ENCODE measurements around the gene FAM240B. TPM values are rescaled to one million over a fixed set of nuclear protein-coding genes. Genes with fewer than 3 reads are reported as not detected.

FAM240B gene
- total RNA-seq (2014; rRNA removed) (not detected in 2 replicates), Bru-seq, nascent RNA (not detected), BruChase-seq, experiment 1, labeled RNA remaining after a 6-hour chase (not detected), BruChase-seq, experiment 2, labeled RNA remaining after a 2-hour chase (not detected)
- long read RNA-seq, result 0 reads

DNA sequence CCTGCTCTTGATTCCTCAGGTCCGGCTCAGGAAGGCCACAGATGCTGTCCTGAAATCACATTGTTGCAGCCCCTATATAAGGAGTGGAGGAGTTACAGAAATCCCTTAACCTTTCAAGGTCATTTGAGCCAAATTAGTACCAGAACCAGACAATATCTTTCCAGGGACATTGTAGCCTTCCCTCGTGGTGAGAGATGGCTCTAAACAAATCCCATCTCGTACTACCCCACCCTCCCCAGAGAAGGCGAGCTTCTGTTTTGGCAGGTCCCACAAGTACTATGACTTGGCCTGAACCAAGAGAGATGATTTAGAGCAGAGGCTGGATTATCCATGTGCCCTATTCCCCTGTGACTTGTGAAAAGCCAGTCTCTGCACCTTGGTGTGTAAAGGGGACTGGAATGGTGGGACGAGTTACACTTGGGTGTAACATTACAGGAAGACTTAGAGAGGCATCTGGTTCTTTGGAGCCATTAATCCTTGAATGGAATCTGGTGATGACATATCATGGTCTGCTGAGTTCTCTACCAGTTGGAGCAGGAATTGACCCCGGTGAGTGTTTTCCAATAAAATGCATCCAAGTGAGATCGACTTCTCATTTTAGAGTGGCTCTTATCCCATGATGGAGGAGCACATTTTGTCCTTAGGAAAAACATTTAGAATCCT, at the start of gene FAM240B:
Gene FAM240B, minus strand, starts transcription at position 51 of the 663 bp plus-strand sequence. CDS start 16,134 bp downstream, outside the sequence.
- H3K9me2 ChIP-seq (replicated peaks; ENCODE audit: low read length), result no peaks in the 10 kb centered on the region
- no peak within 1 kb of the TSS for H3K4me2 ChIP-seq (ENCODE audit: low read length)
- no TSS peak for BruUV-seq (replicated peaks)
- ATAC-seq, result no peak
- TF ChIP-seq, protein P1, sequence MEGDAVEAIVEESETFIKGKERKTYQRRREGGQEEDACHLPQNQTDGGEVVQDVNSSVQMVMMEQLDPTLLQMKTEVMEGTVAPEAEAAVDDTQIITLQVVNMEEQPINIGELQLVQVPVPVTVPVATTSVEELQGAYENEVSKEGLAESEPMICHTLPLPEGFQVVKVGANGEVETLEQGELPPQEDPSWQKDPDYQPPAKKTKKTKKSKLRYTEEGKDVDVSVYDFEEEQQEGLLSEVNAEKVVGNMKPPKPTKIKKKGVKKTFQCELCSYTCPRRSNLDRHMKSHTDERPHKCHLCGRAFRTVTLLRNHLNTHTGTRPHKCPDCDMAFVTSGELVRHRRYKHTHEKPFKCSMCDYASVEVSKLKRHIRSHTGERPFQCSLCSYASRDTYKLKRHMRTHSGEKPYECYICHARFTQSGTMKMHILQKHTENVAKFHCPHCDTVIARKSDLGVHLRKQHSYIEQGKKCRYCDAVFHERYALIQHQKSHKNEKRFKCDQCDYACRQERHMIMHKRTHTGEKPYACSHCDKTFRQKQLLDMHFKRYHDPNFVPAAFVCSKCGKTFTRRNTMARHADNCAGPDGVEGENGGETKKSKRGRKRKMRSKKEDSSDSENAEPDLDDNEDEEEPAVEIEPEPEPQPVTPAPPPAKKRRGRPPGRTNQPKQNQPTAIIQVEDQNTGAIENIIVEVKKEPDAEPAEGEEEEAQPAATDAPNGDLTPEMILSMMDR (conservative IDR thresholded peaks at IDR 0.05; ENCODE audit: low read depth, low read length), result no peak
- TF ChIP-seq EZH2 (IDR thresholded peaks at IDR 0.05; ENCODE audit: low read length, unreplicated experiment) (no peak), EZH2phosphoT487 (IDR thresholded peaks at IDR 0.05; ENCODE audit: borderline replicate concordance, low read length) (no peak)
- no peak within 1 kb of the TSS for H3K9ac ChIP-seq (ENCODE audit: low read length)
- no peaks in the 10 kb centered on the region for H3K79me2 ChIP-seq (ENCODE audit: low read length)
- H3K4me3 ChIP-seq (ENCODE audit: low read length), result no peak within 1 kb of the TSS
- H3K4me1 ChIP-seq (ENCODE audit: insufficient read depth, low read length), result no peaks in the 10 kb centered on the region
- CTCF ChIA-PET, result no interaction called here
- no peaks in the 10 kb centered on the region for H3K9me3 ChIP-seq (ENCODE audit: low read length)
- no peak within 1 kb of the TSS for H3K27ac ChIP-seq (ENCODE audit: low read length)
- H4K20me1 ChIP-seq (ENCODE audit: low read length), result no peaks in the 10 kb centered on the region
- no peaks in the 10 kb centered on the region for H3K27me3 ChIP-seq (ENCODE audit: low read length)
- H3K36me3 ChIP-seq (ENCODE audit: low read depth, low read length), result no peaks in the 10 kb centered on the region
- intact Hi-C loops (cut with micrococcal nuclease), result no loop called here
- no peak within 1 kb of the TSS for H2AFZ ChIP-seq (ENCODE audit: low read length)
- POLR2A ChIA-PET (ENCODE audit: unreplicated experiment), result no interaction called here
- H3F3A ChIP-seq (ENCODE audit: low read length, unreplicated experiment), result no peaks in the 10 kb centered on the region
- no peak for DNase-seq

DNA sequence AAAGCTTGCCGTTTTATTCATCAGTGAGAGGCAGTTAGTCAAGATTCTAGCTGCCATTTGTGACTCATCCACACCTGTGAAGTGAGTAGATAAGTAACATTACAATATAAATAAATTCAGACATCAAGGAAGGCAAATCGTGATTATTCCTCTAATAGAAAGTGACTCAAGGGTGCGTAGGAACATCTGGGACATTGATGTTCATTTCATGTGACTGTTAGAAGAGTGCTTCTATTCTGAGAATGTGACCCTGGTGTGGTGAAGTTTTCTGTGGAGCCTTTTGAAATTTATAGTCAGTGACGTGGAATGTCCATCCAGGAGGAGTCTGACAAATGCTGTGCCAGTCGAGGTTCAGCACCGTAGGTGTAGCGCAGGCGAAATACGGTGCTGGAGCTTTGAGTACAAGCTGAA, 48.4 kb upstream of the FAM240B start:
- Histone ChIP-seq H3K9me2 (replicated peaks; ENCODE audit: low read length) (no peaks in the 10 kb centered on the region), H3K4me2 (ENCODE audit: low read length) (no peak overlapping the region), H3K4me1 (ENCODE audit: insufficient read depth, low read length) (no peaks in the 10 kb centered on the region), H3K27me3 (ENCODE audit: low read length) (no peaks in the 10 kb centered on the region), H3K79me2 (ENCODE audit: low read length) (no peaks in the 10 kb centered on the region), H3K27ac (ENCODE audit: low read length) (no peak overlapping the region), H2AFZ (ENCODE audit: low read length) (no peak overlapping the region), H3K4me3 (ENCODE audit: low read length) (no peak overlapping the region), H3K9me3 (ENCODE audit: low read length) (no peaks in the 10 kb centered on the region), H3K9ac (ENCODE audit: low read length) (no peak overlapping the region), H3K36me3 (ENCODE audit: low read depth, low read length) (no peaks in the 10 kb centered on the region), H4K20me1 (ENCODE audit: low read length) (no peaks in the 10 kb centered on the region), H3F3A (ENCODE audit: low read length, unreplicated experiment) (no peaks in the 10 kb centered on the region)
- POLR2A ChIA-PET (ENCODE audit: unreplicated experiment), result interaction anchor here (0.7 kb wide), 1 partner anchor 60 kb away, joined by 6 read pairs; no protein-coding TSS in a partner anchor
- CTCF ChIA-PET, result no interaction called here
- BruUV-seq (replicated peaks), result no TSS peak
- intact Hi-C loops (cut with micrococcal nuclease), result no loop called here
- no peak for TF ChIP-seq EZH2phosphoT487 (IDR thresholded peaks at IDR 0.05; ENCODE audit: borderline replicate concordance, low read length)
- no peak for TF ChIP-seq EZH2 (IDR thresholded peaks at IDR 0.05; ENCODE audit: low read length, unreplicated experiment)
- ATAC-seq, result no peak
- DNase-seq, result no peak

DNA sequence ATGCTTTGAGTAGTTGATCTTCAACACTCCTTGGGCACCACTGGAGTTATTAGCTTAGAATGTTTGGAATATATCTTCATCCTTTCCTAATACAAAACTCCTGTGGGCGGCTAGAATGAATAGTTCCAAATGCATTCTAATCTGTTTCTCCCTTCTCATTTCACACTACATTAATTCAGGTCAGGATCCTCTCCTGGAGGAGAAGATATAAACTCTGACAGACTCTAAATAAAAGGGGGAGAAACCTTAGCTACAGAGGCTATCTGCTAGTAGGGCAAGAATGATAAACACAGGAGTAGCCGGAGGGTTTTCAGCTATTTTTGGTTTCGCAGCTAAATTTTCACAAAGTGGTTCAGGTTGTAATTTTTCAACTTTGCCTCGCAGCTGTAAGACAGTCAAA, 45.2 kb upstream of the FAM240B start:
- no peak overlapping the region for H3K4me3 ChIP-seq (ENCODE audit: low read length)
- no peak overlapping the region for H3K4me2 ChIP-seq (ENCODE audit: low read length)
- POLR2A ChIA-PET (ENCODE audit: unreplicated experiment), result no interaction called here
- no peaks in the 10 kb centered on the region for H3K4me1 ChIP-seq (ENCODE audit: insufficient read depth, low read length)
- no peak for ATAC-seq
- no peak overlapping the region for H2AFZ ChIP-seq (ENCODE audit: low read length)
- no peaks in the 10 kb centered on the region for H3F3A ChIP-seq (ENCODE audit: low read length, unreplicated experiment)
- H3K9me2 ChIP-seq (replicated peaks; ENCODE audit: low read length), result no peaks in the 10 kb centered on the region
- H3K27me3 ChIP-seq (ENCODE audit: low read length), result no peaks in the 10 kb centered on the region
- H3K79me2 ChIP-seq (ENCODE audit: low read length), result no peaks in the 10 kb centered on the region
- no peaks in the 10 kb centered on the region for H3K9me3 ChIP-seq (ENCODE audit: low read length)
- intact Hi-C loops (cut with micrococcal nuclease), result no loop called here
- TF ChIP-seq EZH2 (IDR thresholded peaks at IDR 0.05; ENCODE audit: low read length, unreplicated experiment) (no peak), EZH2phosphoT487 (IDR thresholded peaks at IDR 0.05; ENCODE audit: borderline replicate concordance, low read length) (no peak)
- TF ChIP-seq, protein P1 (conservative IDR thresholded peaks at IDR 0.05; ENCODE audit: low read depth, low read length), result no peak
- no peaks in the 10 kb centered on the region for H4K20me1 ChIP-seq (ENCODE audit: low read length)
- DNase-seq, result no peak
- H3K27ac ChIP-seq (ENCODE audit: low read length), result no peak overlapping the region
- BruUV-seq (replicated peaks), result no TSS peak
- no peak overlapping the region for H3K9ac ChIP-seq (ENCODE audit: low read length)
- H3K36me3 ChIP-seq (ENCODE audit: low read depth, low read length), result no peaks in the 10 kb centered on the region
- CTCF ChIA-PET, result no interaction called here
